ENCODE results near the gene PANK2. TPM values are rescaled to one million over a fixed set of nuclear protein-coding genes. Genes with fewer than 3 reads are reported as not detected.
A peak's percentile ranks its signal among the peaks of the same experiment; 100 is the strongest.
"Not testable (repeated sequence)": the region's sequence is repeated elsewhere in the genome, so short reads cannot be mapped to it uniquely, and the experiment has no call there.

PANK2 gene
- total and polyA plus RNA-seq, 10 donors, result 23.0 to 74.4 (median 64.3) TPM

DNA sequence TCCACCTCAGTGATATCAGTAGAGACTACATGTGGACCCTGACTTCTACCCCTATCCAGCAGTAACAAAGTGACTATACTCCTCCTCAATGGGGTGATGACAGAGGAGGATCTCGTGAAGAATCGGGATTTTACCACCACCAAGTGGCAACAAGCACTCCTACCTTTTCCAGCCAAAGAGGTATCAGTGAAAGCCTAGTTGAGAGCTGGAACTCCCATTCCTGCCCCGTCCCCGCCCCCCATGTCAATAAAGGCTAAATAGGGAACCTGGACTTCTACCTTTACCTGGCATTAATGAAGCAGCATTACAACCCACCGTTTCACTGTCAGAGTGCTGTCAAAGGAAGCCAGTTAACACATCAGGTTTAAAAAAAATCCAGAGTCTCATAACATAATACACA is 80.8 kb downstream of the PANK2 start:
- intact Hi-C loops (cut with DNase I; ENCODE audit: low total_unique reads), result no loop called here
- H3K9me3 ChIP-seq, result peaks cover 0 to 3% (median 0%) of the 10 kb centered on the region in 8 donors
- peaks cover 0 to 27% (median 0%) of the 10 kb centered on the region in 6 donors for H3K36me3 ChIP-seq
- no peak overlapping the region for H3K4me3 ChIP-seq
- H3K27me3 ChIP-seq (replicated peaks in 1 of 7), result no peaks in the 10 kb centered on the region
- WGBS, 5 donors, result 88 to 96% (median 93%) methylated on average over 5 of the region's 5 CpGs
- TF ChIP-seq, protein P1, sequence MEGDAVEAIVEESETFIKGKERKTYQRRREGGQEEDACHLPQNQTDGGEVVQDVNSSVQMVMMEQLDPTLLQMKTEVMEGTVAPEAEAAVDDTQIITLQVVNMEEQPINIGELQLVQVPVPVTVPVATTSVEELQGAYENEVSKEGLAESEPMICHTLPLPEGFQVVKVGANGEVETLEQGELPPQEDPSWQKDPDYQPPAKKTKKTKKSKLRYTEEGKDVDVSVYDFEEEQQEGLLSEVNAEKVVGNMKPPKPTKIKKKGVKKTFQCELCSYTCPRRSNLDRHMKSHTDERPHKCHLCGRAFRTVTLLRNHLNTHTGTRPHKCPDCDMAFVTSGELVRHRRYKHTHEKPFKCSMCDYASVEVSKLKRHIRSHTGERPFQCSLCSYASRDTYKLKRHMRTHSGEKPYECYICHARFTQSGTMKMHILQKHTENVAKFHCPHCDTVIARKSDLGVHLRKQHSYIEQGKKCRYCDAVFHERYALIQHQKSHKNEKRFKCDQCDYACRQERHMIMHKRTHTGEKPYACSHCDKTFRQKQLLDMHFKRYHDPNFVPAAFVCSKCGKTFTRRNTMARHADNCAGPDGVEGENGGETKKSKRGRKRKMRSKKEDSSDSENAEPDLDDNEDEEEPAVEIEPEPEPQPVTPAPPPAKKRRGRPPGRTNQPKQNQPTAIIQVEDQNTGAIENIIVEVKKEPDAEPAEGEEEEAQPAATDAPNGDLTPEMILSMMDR (IDR thresholded peaks at IDR 0.05 in 8 of 11, conservative IDR thresholded peaks at IDR 0.05 in 3 of 11), result no peak
- TF ChIP-seq POLR2A (IDR thresholded peaks at IDR 0.05), result no peak
- TF ChIP-seq POLR2AphosphoS5 (IDR thresholded peaks at IDR 0.05), result no peak
- no peak for DNase-seq
- no peak overlapping the region for H3K27ac ChIP-seq
- peaks cover 0 to 5% (median 0%) of the 10 kb centered on the region in 6 donors for H3K4me1 ChIP-seq

- Histone ChIP-seq H3K9me3 (peaks cover 0 to 3% (median 0%) of the 10 kb centered on the region in 8 donors), H3K27ac (peak overlapping the region in 1 of 8 donors; percentile 14), H3K4me3 (no peak overlapping the region), H3K27me3 (replicated peaks in 1 of 7) (no peaks in the 10 kb centered on the region), H3K36me3 (peaks cover 0 to 27% (median 0%) of the 10 kb centered on the region in 6 donors), H3K4me1 (peaks cover 0 to 5% (median 0%) of the 10 kb centered on the region in 6 donors)
- intact Hi-C loops (cut with DNase I; ENCODE audit: low total_unique reads), result no loop called here
- no peak for DNase-seq
- WGBS, 5 donors, result 53 to 69% (median 62%) methylated on average over 2 of the region's 2 CpGs
- TF ChIP-seq POLR2AphosphoS5 (IDR thresholded peaks at IDR 0.05), result no peak
- TF ChIP-seq, protein P1 (IDR thresholded peaks at IDR 0.05 in 8 of 11, conservative IDR thresholded peaks at IDR 0.05 in 3 of 11), result no peak
- no peak for TF ChIP-seq POLR2A (IDR thresholded peaks at IDR 0.05)
Measured at GRCh38 chr20:3971145-3971544, 82.0 kb downstream of the PANK2 start.

DNA sequence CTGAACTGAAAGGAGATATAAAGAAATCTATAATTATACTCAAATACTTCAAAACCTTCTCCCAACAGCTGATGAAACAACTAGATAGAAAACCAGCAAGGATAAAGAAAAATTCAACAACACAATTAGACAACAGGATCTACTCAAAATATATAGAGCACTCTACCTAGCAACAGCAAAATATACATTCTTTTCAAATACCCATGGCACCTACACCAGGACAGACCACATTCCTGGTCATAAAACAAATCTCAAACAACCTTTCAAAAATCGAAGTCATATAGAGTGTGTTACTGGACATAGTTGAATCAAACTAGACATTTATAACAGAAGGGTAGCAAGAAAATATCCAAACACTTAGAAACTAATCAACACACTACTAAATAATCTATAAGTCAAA is 83.0 kb downstream of the PANK2 start:
- no peak for DNase-seq
- H3K36me3 ChIP-seq, result peaks cover 0 to 22% (median 0%) of the 10 kb centered on the region in 6 donors
- no peak overlapping the region for H3K4me3 ChIP-seq
- intact Hi-C loops (cut with DNase I; ENCODE audit: low total_unique reads), result no loop called here
- H3K27ac ChIP-seq, result no peak overlapping the region
- 93 to 98% (median 97%) methylated on average over 1 of the region's 1 CpG for WGBS, 5 donors
- peaks cover 0 to 5% (median 0%) of the 10 kb centered on the region in 6 donors for H3K4me1 ChIP-seq
- no peaks in the 10 kb centered on the region for H3K27me3 ChIP-seq (replicated peaks in 1 of 7)
- H3K9me3 ChIP-seq, result peaks cover 0 to 3% (median 0%) of the 10 kb centered on the region in 8 donors
- TF ChIP-seq POLR2AphosphoS5 (IDR thresholded peaks at IDR 0.05) (no peak), POLR2A (IDR thresholded peaks at IDR 0.05) (no peak)
- TF ChIP-seq, protein P1 (IDR thresholded peaks at IDR 0.05 in 8 of 11, conservative IDR thresholded peaks at IDR 0.05 in 3 of 11), result no peak

DNA sequence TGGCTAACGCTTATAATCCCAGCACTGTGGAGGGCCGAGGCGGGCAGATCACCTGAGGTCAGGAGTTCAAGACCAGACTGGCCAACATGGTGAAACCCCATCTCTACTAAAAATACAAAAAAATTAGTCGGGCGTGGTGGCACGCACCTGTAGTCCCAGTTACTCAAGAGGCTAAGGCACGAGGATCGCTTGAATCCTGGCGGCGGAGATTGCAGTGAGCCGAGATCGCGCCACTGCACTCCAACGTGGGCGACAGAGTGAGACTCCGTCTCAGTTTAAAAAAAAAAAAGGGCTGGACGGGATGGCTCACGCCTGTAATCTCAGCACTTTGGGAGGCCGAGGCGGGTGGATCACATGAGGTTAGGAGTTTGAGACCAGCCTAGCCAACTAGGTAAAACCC is 83.4 kb downstream of the PANK2 start:
- intact Hi-C loops (cut with DNase I; ENCODE audit: low total_unique reads); H3K27me3 ChIP-seq (replicated peaks in 1 of 7); DNase-seq; H3K9me3 ChIP-seq; H3K4me1 ChIP-seq; H3K27ac ChIP-seq; H3K4me3 ChIP-seq: not testable (repeated sequence)
- peaks cover 0 to 17% (median 0%) of the 10 kb centered on the region in 6 donors for H3K36me3 ChIP-seq
- 94 to 98% (median 94%) methylated on average over 20 of the region's 20 CpGs for WGBS, 5 donors

DNA sequence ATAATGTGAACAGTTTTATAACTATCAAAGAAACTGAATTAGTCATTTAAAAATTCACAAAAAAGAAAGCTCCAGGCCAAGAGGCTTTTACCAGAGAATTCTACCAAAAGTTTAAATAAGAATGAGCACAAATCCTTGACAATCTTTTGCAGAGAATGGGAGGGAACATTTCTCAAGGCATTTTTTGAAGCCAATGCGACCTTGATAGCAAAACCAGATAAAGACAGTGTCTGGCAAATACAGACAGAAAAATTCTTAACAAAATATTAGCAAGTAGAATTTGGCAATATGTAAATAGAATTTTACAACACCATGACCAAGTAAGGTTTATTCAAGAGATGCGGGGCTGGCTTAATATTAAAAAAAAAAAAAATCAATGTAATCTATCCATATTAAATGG is 84.5 kb downstream of the PANK2 start:
- Histone ChIP-seq H3K36me3 (peaks cover 0 to 10% (median 0%) of the 10 kb centered on the region in 6 donors), H3K27ac (no peak overlapping the region), H3K9me3 (peaks cover 0 to 3% (median 0%) of the 10 kb centered on the region in 8 donors), H3K4me1 (peaks cover 0 to 5% (median 0%) of the 10 kb centered on the region in 6 donors), H3K27me3 (replicated peaks in 1 of 7) (no peaks in the 10 kb centered on the region), H3K4me3 (no peak overlapping the region)
- intact Hi-C loops (cut with DNase I; ENCODE audit: low total_unique reads), result no loop called here
- TF ChIP-seq POLR2A (IDR thresholded peaks at IDR 0.05) (no peak), POLR2AphosphoS5 (IDR thresholded peaks at IDR 0.05) (no peak)
- TF ChIP-seq, protein P1 (IDR thresholded peaks at IDR 0.05 in 8 of 11, conservative IDR thresholded peaks at IDR 0.05 in 3 of 11), result no peak
- DNase-seq, result no peak
- 77 to 90% (median 83%) methylated on average over 2 of the region's 2 CpGs for WGBS, 5 donors

Data from spleen (tissue), 11 donors.